Effector memory CD4-positive, alpha-beta T cell (primary cell): ENCODE results near the gene ADCY1.

Source experiments
- DNase-seq, 3 donors: peaks; one replicate each; pipeline ENCODE4 v3.0.0-alpha.2; 2020
- H3K27ac ChIP-seq: 2 replicates; pipeline ENCODE4 v1.7.0; 2013; ENCODE audit warnings: mild to moderate bottlenecking, low read length, moderate library complexity; ENCODE audit not compliant: insufficient read depth, poor library complexity, severe bottlenecking
- H3K27me3 ChIP-seq: replicated peaks from 2 replicates; pipeline ENCODE4 v1.7.0; 2013; ENCODE audit warnings: mild to moderate bottlenecking, low read length; ENCODE audit not compliant: insufficient read depth, control insufficient read depth, poor library complexity, severe bottlenecking
- H3K36me3 ChIP-seq: 2 replicates; pipeline ENCODE4 v1.7.0; 2013; ENCODE audit warnings: mild to moderate bottlenecking, low read length, moderate library complexity; ENCODE audit not compliant: control insufficient read depth, insufficient read depth
- H3K4me1 ChIP-seq: 2 replicates; pipeline ENCODE4 v1.7.0; 2013; ENCODE audit warnings: low read length, mild to moderate bottlenecking; ENCODE audit not compliant: control insufficient read depth, insufficient read depth, poor library complexity, severe bottlenecking
- H3K4me3 ChIP-seq: 2 replicates; pipeline ENCODE4 v1.7.0; 2013; ENCODE audit warnings: low read length, low read depth, mild to moderate bottlenecking; ENCODE audit not compliant: insufficient read depth, poor library complexity, severe bottlenecking
- H3K9me3 ChIP-seq: 2 replicates; pipeline ENCODE4 v1.7.0; 2013; ENCODE audit warnings: mild to moderate bottlenecking, low read length, moderate library complexity; ENCODE audit not compliant: control insufficient read depth

The ADCY1 gene

DNA sequence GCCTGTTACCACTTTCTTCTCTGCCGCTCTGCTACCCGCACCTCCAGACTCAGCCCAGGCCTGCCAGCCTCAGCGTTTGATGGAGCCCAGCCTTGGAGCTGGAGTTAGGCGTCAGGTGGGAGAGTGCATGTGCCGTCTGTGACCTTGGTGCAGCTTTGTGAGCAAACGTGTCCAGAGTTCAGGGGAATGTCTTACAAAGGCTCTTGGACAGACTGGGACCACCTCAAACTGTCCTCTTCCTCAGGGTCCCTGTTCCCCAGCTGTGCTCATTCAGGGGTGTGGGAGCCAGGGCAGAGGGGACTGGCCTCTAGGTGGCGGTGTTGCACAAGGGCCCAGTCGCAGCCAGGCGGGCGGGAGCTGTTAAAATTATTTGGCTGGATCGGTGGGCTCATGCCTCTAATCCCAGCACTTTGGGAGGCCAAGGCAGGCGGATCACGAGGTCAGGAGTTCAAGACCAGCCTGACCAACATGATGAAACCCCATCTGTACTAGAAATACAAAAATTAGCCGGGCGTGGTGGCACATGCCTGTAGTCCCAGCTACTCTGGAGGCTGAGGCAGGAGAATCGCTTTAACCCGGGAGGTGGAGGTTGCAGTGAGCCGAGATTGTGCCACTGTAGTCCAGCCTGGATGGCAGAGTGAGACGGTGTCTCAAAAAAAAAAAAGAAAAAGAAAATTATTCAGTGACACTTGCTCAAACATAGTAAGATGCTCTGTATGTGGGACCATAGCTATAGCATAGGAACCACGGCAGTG lies 89.2 kb downstream of the ADCY1 start:
- Histone ChIP-seq H3K36me3 (no peaks in the 10 kb centered on the region), H3K27ac (no peak overlapping the region), H3K4me1 (no peaks in the 10 kb centered on the region), H3K9me3 (no peaks in the 10 kb centered on the region), H3K4me3 (no peak overlapping the region), H3K27me3 (no peaks in the 10 kb centered on the region)
- no peak for DNase-seq

DNA sequence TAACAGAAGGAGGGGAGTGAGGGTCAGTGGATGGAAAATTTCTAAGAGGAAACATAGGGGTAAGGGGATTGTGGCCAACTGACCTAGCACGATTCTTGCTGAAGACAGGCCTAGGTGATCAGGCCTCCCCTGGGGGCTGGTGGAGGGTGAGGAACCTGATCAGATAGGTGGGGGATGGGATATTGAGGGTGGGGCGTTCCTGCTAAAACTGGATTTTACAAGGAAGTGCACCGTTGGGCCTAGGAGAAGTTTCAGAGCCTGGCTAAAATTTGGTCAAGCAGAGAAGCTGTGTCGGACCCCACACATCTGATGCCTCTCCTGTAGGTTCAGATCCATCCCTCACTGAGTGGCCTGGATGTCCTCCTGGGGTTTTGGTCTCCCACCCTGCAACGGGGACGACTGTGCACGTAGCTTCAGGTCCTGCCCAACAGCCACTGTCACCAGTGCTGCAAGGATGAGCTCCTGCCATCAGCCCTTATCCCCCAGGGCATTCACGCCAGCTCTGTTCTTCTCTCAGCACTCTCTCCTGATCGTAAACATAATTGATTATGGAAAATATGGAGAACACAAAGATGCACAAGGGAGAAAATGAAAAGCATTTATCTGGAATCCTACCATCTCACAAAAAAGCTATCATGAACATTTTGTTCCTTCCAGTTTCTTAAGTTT lies 89.9 kb downstream of the ADCY1 start:
- DNase-seq, result no peak
- no peaks in the 10 kb centered on the region for H3K36me3 ChIP-seq
- no peaks in the 10 kb centered on the region for H3K9me3 ChIP-seq

DNA sequence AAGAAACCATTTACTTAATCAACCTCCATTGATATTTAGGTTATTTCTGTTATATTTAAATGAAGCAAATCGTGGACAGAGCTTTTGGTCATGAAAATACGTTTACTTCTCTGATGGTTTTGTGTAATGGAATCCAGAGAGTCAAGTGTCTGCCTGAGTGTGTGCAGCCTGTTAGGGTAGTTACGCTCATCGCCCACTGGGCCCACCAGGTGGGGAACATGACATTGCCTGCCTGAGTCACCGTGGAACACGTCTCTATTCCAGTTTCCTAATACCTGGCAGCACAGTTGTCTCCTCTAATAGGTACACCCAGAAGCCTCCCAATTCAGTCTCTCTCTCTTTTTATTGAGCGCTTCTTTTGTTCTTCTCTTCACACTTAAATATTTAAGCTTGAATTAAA lies 91.0 kb downstream of the ADCY1 start:
- no peak overlapping the region for H3K27ac ChIP-seq
- H3K9me3 ChIP-seq, result no peaks in the 10 kb centered on the region
- no peak overlapping the region for H3K4me3 ChIP-seq
- no peaks in the 10 kb centered on the region for H3K36me3 ChIP-seq
- no peak for DNase-seq
- no peaks in the 10 kb centered on the region for H3K27me3 ChIP-seq
- no peaks in the 10 kb centered on the region for H3K4me1 ChIP-seq

More for the DNA sequence above, 89.9 kb downstream of the ADCY1 start:
- Histone ChIP-seq H3K4me1 (no peaks in the 10 kb centered on the region), H3K27me3 (no peaks in the 10 kb centered on the region), H3K27ac (no peak overlapping the region), H3K4me3 (no peak overlapping the region)

DNA sequence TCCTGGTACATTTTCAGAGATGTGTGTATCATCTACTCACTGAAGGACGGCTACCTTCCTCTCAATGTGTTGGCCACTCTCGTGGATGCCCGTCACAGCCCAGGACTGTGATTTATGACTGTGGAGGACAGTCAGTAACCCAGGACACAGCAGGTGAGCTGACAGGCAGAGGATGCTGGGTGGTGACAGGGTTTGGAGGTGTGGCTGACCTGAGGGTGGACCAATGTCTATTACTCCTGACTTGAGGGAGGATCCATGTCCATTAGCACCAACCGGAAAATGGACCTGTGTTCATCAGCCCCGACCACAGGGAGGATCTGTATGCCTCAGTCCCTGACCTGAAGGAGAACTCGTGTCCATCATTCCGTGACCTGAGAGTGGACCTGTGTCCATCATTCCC lies 96.1 kb downstream of the ADCY1 start:
- H3K27ac ChIP-seq, result no peak overlapping the region
- no peaks in the 10 kb centered on the region for H3K9me3 ChIP-seq
- H3K36me3 ChIP-seq, result no peaks in the 10 kb centered on the region
- H3K4me1 ChIP-seq, result no peaks in the 10 kb centered on the region
- H3K27me3 ChIP-seq, result no peaks in the 10 kb centered on the region
- DNase-seq, result no peak
- no peak overlapping the region for H3K4me3 ChIP-seq

DNA sequence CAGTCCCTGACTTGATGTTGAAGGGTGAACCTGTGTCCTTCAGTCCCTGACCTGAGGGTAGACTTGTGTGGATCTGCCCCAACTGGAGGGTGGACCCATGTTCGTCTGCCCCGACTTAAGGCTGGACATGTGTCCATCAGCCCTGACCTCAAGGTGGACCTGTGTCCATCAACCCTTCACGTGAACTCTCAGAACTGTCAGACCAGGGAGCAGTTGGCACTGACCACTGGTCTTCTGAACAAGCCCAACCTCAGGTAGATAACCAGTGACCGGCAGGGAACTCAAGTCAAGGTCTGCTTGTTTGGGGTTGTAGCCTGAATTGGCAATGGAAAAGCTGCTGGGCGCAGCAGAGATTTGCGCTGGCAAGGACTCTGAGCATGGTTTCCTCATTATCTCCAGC lies 96.5 kb downstream of the ADCY1 start:
- Histone ChIP-seq H3K4me1 (no peaks in the 10 kb centered on the region), H3K36me3 (no peaks in the 10 kb centered on the region), H3K27ac (no peak overlapping the region), H3K9me3 (no peaks in the 10 kb centered on the region), H3K4me3 (no peak overlapping the region), H3K27me3 (no peaks in the 10 kb centered on the region)
- DNase-seq, result no peak

- Histone ChIP-seq H3K36me3 (no peaks in the 10 kb centered on the region), H3K9me3 (no peaks in the 10 kb centered on the region), H3K27ac (no peak overlapping the region)
Measured at GRCh38 chr7:45677311-45677900, 103.2 kb downstream of the ADCY1 start.

DNA sequence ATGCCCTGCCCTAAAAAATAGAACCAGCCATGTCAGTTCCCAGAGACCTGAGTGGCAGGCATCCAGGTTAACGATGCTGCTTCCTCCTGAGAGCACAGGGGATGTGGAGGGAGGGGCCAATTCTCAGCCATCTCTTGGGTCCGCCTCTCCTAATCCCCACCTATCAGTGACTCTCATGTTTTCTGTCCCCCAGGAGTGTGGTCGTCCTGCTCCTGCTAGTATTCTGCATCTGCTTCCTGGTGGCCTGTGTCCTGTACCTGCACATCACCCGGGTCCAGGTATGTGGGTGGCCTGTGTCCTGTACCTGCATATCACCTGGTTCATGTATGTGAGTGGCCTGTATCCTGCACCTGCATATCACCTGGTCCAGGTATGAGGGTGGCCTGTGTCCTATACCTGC lies 105.3 kb downstream of the ADCY1 start:
- Histone ChIP-seq H3K4me3 (no peak overlapping the region), H3K4me1 (no peaks in the 10 kb centered on the region), H3K36me3 (no peaks in the 10 kb centered on the region), H3K27ac (no peak overlapping the region), H3K9me3 (no peaks in the 10 kb centered on the region), H3K27me3 (no peaks in the 10 kb centered on the region)
- no peak for DNase-seq

More at GRCh38 chr7:45677311-45677900, 103.2 kb downstream of the ADCY1 start:
- Histone ChIP-seq H3K4me1 (no peaks in the 10 kb centered on the region), H3K4me3 (no peak overlapping the region), H3K27me3 (no peaks in the 10 kb centered on the region)
- no peak for DNase-seq

DNA sequence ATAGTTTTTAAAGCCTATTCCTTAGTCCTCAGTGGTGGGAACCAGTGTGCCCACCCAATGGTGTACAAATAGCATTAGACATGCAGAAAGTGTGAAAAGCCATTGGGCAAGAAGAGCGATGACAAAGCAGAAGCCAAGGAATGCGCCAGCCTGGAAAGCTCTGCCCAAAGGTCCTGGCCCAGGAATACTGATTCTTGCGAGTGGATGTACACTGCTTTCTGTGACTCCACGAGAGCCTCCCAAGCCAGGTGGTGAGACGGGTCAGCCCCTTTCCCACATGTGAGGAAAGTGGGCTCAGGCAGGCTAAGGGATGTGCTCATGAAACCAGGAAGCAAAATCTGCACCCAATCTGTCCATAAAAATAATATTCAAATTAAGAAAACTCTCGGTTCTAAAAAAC lies 106.6 kb downstream of the ADCY1 start:
- no peak for DNase-seq
- no peaks in the 10 kb centered on the region for H3K27me3 ChIP-seq
- H3K9me3 ChIP-seq, result no peaks in the 10 kb centered on the region
- H3K4me1 ChIP-seq, result no peaks in the 10 kb centered on the region
- H3K4me3 ChIP-seq, result no peak overlapping the region
- no peak overlapping the region for H3K27ac ChIP-seq
- no peaks in the 10 kb centered on the region for H3K36me3 ChIP-seq

- H3K4me1 ChIP-seq, result no peaks in the 10 kb centered on the region
- H3K27ac ChIP-seq, result no peak overlapping the region
- H3K36me3 ChIP-seq, result no peaks in the 10 kb centered on the region
- DNase-seq, result no peak
- H3K4me3 ChIP-seq, result no peak overlapping the region
- H3K27me3 ChIP-seq, result peaks cover 4% of the 10 kb centered on the region
- H3K9me3 ChIP-seq, result no peaks in the 10 kb centered on the region
Measured at GRCh38 chr7:45681596-45682357, 107.6 kb downstream of the ADCY1 start.
